Heart left ventricle (tissue), 16 donors: ENCODE measurements around the gene SEC14L3. TPM values are rescaled to one million over a fixed set of nuclear protein-coding genes. Genes with fewer than 3 reads are reported as not detected.

ENCODE experiments used
- ATAC-seq, 4 donors: fragments of 200-7000 bp; cut with Tn5 transposase; one replicate each; pipeline ENCODE4 v1.9.1; 2020 to 2022; ENCODE audit warnings: moderate library complexity in 4 of 4, mild to moderate bottlenecking in 3 of 4, moderate number of reproducible peaks in 1 of 4
- DNase-seq, 5 donors: peaks; one replicate each; pipeline ENCODE4 v3.0.0-alpha.2; 2020
- H3K27ac ChIP-seq, 12 donors: fragments of 200-600 bp; sonication (generic) in 4 of 12; one replicate each; pipeline versions ENCODE4 v1.5.0 to v1.8.0; 2016 to 2022; ENCODE audit warnings: mild to moderate bottlenecking in 2 of 12
- H3K27me3 ChIP-seq, 9 donors: fragments of 200-600 bp; sonication (generic) in 2 of 9; one replicate each; pipeline versions ENCODE4 v1.5.1 to v1.8.0; 2016 to 2022; ENCODE audit warnings: mild to moderate bottlenecking in 3 of 9
- H3K36me3 ChIP-seq, 9 donors: fragments of 200-600 bp; sonication (generic) in 2 of 9; one replicate each; pipeline versions ENCODE4 v1.5.0 to v1.8.0; 2018 to 2022; ENCODE audit warnings: mild to moderate bottlenecking in 2 of 9
- H3K4me1 ChIP-seq, 12 donors: fragments of 200-600 bp; sonication (generic) in 4 of 12; one replicate each; pipeline versions ENCODE4 v1.5.0 to v1.8.0; 2016 to 2022; ENCODE audit warnings: mild to moderate bottlenecking in 3 of 12
- H3K4me3 ChIP-seq, 12 donors: fragments of 200-600 bp; sonication (generic) in 4 of 12; one replicate each; pipeline versions ENCODE4 v1.5.0 to v1.8.0; 2017 to 2022; ENCODE audit warnings: mild to moderate bottlenecking in 9 of 12, moderate library complexity in 4 of 12
- H3K9me3 ChIP-seq, 12 donors: fragments of 200-600 bp; sonication (generic) in 4 of 12; one replicate each; pipeline versions ENCODE4 v1.5.0 to v1.8.0; 2016 to 2022; ENCODE audit warnings: mild to moderate bottlenecking in 1 of 12
- POLR2A ChIP-seq, 2 donors: fragments of 450-650 bp; IDR thresholded peaks; one replicate each; pipeline ENCODE4 v1.6.1; 2017; ENCODE audit warnings: antibody characterized with exemption in 2 of 2, mild to moderate bottlenecking in 2 of 2, moderate library complexity in 2 of 2
- WGBS, 4 donors: extraction: QIAGEN DNeasy Blood & Tissue Kit in 2 of 4; methylation state at CpG; one replicate each; pipeline versions ENCODE4 v1.1.5 to v1.1.7; 2013 to 2018; 5-methylcytosine and 5-hydroxymethylcytosine counted together
- intact Hi-C, 10 donors: fragments of 100-400 bp; cut with DNase I; formaldehyde crosslinking; loops; one replicate each; pipeline versions ENCODE4 v1.11.1 to v1.14.2; 2022
- polyA plus RNA-seq, 2 donors: library from polyadenylated mRNA; stranded (reverse); fragments of 200-250 nt; gene quantifications; one replicate each; pipeline ENCODE4 v1.2.3, GENCODE V29; 2013
- total RNA-seq, 9 donors: library from RNA; depleted of rRNA in 2 of 9; stranded (reverse); fragments of >200 nt in 2 of 9; fragmentation: NEBNext Ultra II Directional in 3 of 9; extraction: Animal tissue kit (Norgen Biotek cat#: 25700) in 3 of 9; gene quantifications; one replicate each; pipeline versions ENCODE4 v1.1.0 to v1.2.4, GENCODE V29; 2016 to 2023
- TF ChIP-seq, protein P1 (sequence below), 12 donors: fragments of 200-600 bp; sonication (generic) in 4 of 12; IDR thresholded peaks; one replicate each; pipeline versions ENCODE4 v1.5.0 to v1.8.0; 2018 to 2022; ENCODE audit warnings: antibody characterized with exemption in 12 of 12, mild to moderate bottlenecking in 5 of 12
- donor health status: ischemic (EF 13 %, LVEDD 7.1; RV severe dilation, severe dysfunction).
- donor health status: healthy with polysubstance abuse.
- donor health status: DM: no; HTN: yes; CAD: no.
- donor health status: DM: no; HTN: no; CAD: no.
- donor health status: ischemic (EF 25% LVEDD 6.9; RV normal size, moderate dysfunction).
- donor health status: ischemic (EF 25% LVEDD 5.7; RV mildly dilated, moderate dysfunction).
- donor health status: healthy.
- donor health status: DM: yes; HTN: yes; CAD: no.
- donor health status: ischemic (EF 35%, LVEDD 5.7; RV mildly dilated, moderate dysfunction).
- donor health status: nonischemic (EF 11% LVEDD 7.7; RV severe dilation, severe dysfunction).
- donor health status: DM: yes; HTN: yes; CAD: no.
- donor health status: PGD.
- donor health status: ischemic (EF 29% LVEDD 5.4; RV normal size, mild dysfunction).
- donor health status: nonischemic (EF 23%, LVEDD 6.1; RV moderate dilation, normal function).

The SEC14L3 gene
- total and polyA plus RNA-seq, 11 donors, result not detected

GRCh38 chr22:30420347-30421125 lies 51.3 kb downstream of the SEC14L3 start:
- 81 to 86% (median 83%) methylated on average over 6 of the region's 6 CpGs for WGBS, 4 donors
- no peak overlapping the region for H3K4me3 ChIP-seq
- H3K4me1 ChIP-seq, result peaks cover 4 to 43% (median 27%) of the 10 kb centered on the region in 12 donors
- peak overlapping the region in 1 of 12 donors; percentile 40 for H3K27ac ChIP-seq
- DNase-seq (no peak), ATAC-seq (no peak)
- no peaks in the 10 kb centered on the region for H3K27me3 ChIP-seq
- H3K36me3 ChIP-seq, result peaks cover 0 to 60% (median 44%) of the 10 kb centered on the region in 9 donors
- TF ChIP-seq, protein P1, sequence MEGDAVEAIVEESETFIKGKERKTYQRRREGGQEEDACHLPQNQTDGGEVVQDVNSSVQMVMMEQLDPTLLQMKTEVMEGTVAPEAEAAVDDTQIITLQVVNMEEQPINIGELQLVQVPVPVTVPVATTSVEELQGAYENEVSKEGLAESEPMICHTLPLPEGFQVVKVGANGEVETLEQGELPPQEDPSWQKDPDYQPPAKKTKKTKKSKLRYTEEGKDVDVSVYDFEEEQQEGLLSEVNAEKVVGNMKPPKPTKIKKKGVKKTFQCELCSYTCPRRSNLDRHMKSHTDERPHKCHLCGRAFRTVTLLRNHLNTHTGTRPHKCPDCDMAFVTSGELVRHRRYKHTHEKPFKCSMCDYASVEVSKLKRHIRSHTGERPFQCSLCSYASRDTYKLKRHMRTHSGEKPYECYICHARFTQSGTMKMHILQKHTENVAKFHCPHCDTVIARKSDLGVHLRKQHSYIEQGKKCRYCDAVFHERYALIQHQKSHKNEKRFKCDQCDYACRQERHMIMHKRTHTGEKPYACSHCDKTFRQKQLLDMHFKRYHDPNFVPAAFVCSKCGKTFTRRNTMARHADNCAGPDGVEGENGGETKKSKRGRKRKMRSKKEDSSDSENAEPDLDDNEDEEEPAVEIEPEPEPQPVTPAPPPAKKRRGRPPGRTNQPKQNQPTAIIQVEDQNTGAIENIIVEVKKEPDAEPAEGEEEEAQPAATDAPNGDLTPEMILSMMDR (IDR thresholded peaks at IDR 0.05), result no peak
- TF ChIP-seq POLR2A (IDR thresholded peaks at IDR 0.05), result no peak
- H3K9me3 ChIP-seq, result no peaks in the 10 kb centered on the region
- intact Hi-C loops, result loop anchor here in 3 of 10 donors (10.0 kb wide), 2 partner anchors 164 to 184 kb away; partner anchors contain the start of gene TCN2 (in 2 of the 3)

GRCh38 chr22:30416837-30417236 lies 55.0 kb downstream of the SEC14L3 start:
- TF ChIP-seq, protein P1 (IDR thresholded peaks at IDR 0.05), result no peak
- no peak for TF ChIP-seq POLR2A (IDR thresholded peaks at IDR 0.05)
- Histone ChIP-seq H3K27me3 (no peaks in the 10 kb centered on the region), H3K36me3 (peaks cover 0 to 76% (median 51%) of the 10 kb centered on the region in 9 donors), H3K4me3 (no peak overlapping the region), H3K27ac (no peak overlapping the region), H3K4me1 (peaks cover 0 to 15% (median 1%) of the 10 kb centered on the region in 12 donors), H3K9me3 (no peaks in the 10 kb centered on the region)
- ATAC-seq (no peak), DNase-seq (no peak)
- 70 to 82% (median 74%) methylated on average over 1 of the region's 1 CpG for WGBS, 4 donors
- intact Hi-C loops, result no loop called here

- Histone ChIP-seq H3K36me3 (peaks cover 0 to 78% (median 51%) of the 10 kb centered on the region in 9 donors), H3K27ac (no peak overlapping the region), H3K4me1 (peaks cover 0 to 11% (median 0%) of the 10 kb centered on the region in 12 donors), H3K27me3 (no peaks in the 10 kb centered on the region), H3K9me3 (no peaks in the 10 kb centered on the region), H3K4me3 (no peak overlapping the region)
- DNase-seq (no peak), ATAC-seq (no peak)
- TF ChIP-seq, protein P1 (IDR thresholded peaks at IDR 0.05), result no peak
- TF ChIP-seq POLR2A (IDR thresholded peaks at IDR 0.05), result no peak
- WGBS, 4 donors, result 86 to 96% (median 92%) methylated on average over 2 of the region's 2 CpGs
- intact Hi-C loops, result no loop called here
These were observed 55.4 kb downstream of the SEC14L3 start for GRCh38 chr22:30416403-30416802.

GRCh38 chr22:30414525-30415047 lies 57.2 kb downstream of the SEC14L3 start:
- H3K4me1 ChIP-seq, result no peaks in the 10 kb centered on the region
- 74 to 86% (median 84%) methylated on average over 4 of the region's 4 CpGs for WGBS, 4 donors
- intact Hi-C loops, result no loop called here
- no peak for DNase-seq
- H3K36me3 ChIP-seq, result peaks cover 0 to 69% (median 45%) of the 10 kb centered on the region in 9 donors
- H3K9me3 ChIP-seq, result no peaks in the 10 kb centered on the region
- H3K4me3 ChIP-seq, result no peak overlapping the region
- no peak overlapping the region for H3K27ac ChIP-seq
- no peaks in the 10 kb centered on the region for H3K27me3 ChIP-seq
- no peak for TF ChIP-seq POLR2A (IDR thresholded peaks at IDR 0.05)
- TF ChIP-seq, protein P1 (IDR thresholded peaks at IDR 0.05), result no peak
- no peak for ATAC-seq
